Right atrium auricular region (tissue), 2 donors: ENCODE results near the gene CLIP2. TPM values are rescaled to one million over a fixed set of nuclear protein-coding genes. Genes with fewer than 3 reads are reported as not detected.
A peak's percentile ranks its signal among the peaks of the same experiment; 100 is the strongest.
"Not testable (repeated sequence)": the region's sequence is repeated elsewhere in the genome, so short reads cannot be mapped to it uniquely, and the experiment has no call there.

Experiments used
- DNase-seq: peaks from one replicate; pipeline ENCODE4 v3.0.0-alpha.2; 2019; ENCODE audit warnings: low spot score
- H3K27ac ChIP-seq, 2 donors: fragments of 200-600 bp; sonication (generic); 1 replicate in 1 of 2; 2 replicates in 1 of 2; pipeline ENCODE4 v1.5.1; 2016 to 2019
- H3K27me3 ChIP-seq, 2 donors: fragments of 200-600 bp; sonication (generic); one replicate each; pipeline versions ENCODE4 v1.5.1 to v1.6.0; 2017 to 2019
- H3K36me3 ChIP-seq: fragments of 200-600 bp; sonication (generic); one replicate; pipeline ENCODE4 v1.5.1; 2016
- H3K4me1 ChIP-seq, 2 donors: fragments of 200-600 bp; sonication (generic); one replicate each; pipeline versions ENCODE4 v1.5.1 to v1.6.0; 2017 to 2019
- H3K4me3 ChIP-seq, 2 donors: fragments of 200-600 bp; sonication (generic); 1 replicate in 1 of 2; 2 replicates in 1 of 2; pipeline ENCODE4 v1.5.1; 2017 to 2019; ENCODE audit warnings: mild to moderate bottlenecking in 1 of 2, moderate library complexity in 1 of 2
- H3K9me3 ChIP-seq, 2 donors: fragments of 200-600 bp; sonication (generic); one replicate each; pipeline ENCODE4 v1.5.1; 2019
- CTCF ChIP-seq, 2 donors: fragments of 200-600 bp; sonication (generic); IDR thresholded peaks; one replicate each; pipeline ENCODE4 v1.5.1; 2019; ENCODE audit warnings: antibody characterized with exemption in 2 of 2
- total RNA-seq, 2 donors: library from RNA; depleted of rRNA; stranded (reverse); fragments of >200 nt; gene quantifications; one replicate each; pipeline ENCODE4 v1.1.0, GENCODE V29; 2016

The CLIP2 gene
- total RNA-seq, 2 donors from 2014 or later = 9.5 to 12.1 TPM

GRCh38 chr7:74388880-74389415, 99.7 kb downstream of the CLIP2 start:
- Histone ChIP-seq H3K36me3 (peaks cover 19% of the 10 kb centered on the region), H3K4me1 (peaks cover 0 to 9% of the 10 kb centered on the region in 2 donors), H3K27ac (no peak overlapping the region), H3K9me3 (no peaks in the 10 kb centered on the region), H3K27me3 (no peaks in the 10 kb centered on the region), H3K4me3 (no peak overlapping the region)
- TF ChIP-seq CTCF (IDR thresholded peaks at IDR 0.05) = no peak
- no peak for DNase-seq

GRCh38 chr7:74393722-74394121, 104.5 kb downstream of the CLIP2 start:
- not testable (repeated sequence) for DNase-seq, H3K27me3 ChIP-seq, H3K4me3 ChIP-seq, H3K9me3 ChIP-seq
- H3K27ac ChIP-seq = peak overlapping the region in 1 of 2 donors; percentile 11
- H3K4me1 ChIP-seq = peaks cover 0 to 14% of the 10 kb centered on the region in 2 donors
- peak in 1 of 2 donors; percentile 60 for TF ChIP-seq CTCF (IDR thresholded peaks at IDR 0.05)
- H3K36me3 ChIP-seq = peaks cover 17% of the 10 kb centered on the region

GRCh38 chr7:74394601-74395000, 105.4 kb downstream of the CLIP2 start:
- TF ChIP-seq CTCF (IDR thresholded peaks at IDR 0.05) = peak in 1 of 2 donors; percentile 55
- peaks cover 12% of the 10 kb centered on the region for H3K36me3 ChIP-seq
- peaks cover 0 to 14% of the 10 kb centered on the region in 2 donors for H3K4me1 ChIP-seq
- not testable (repeated sequence) for H3K9me3 ChIP-seq, H3K27me3 ChIP-seq, H3K4me3 ChIP-seq, DNase-seq, H3K27ac ChIP-seq

GRCh38 chr7:74395745-74396311, 106.6 kb downstream of the CLIP2 start:
- peaks cover 0 to 14% of the 10 kb centered on the region in 2 donors for H3K4me1 ChIP-seq
- no peaks in the 10 kb centered on the region for H3K27me3 ChIP-seq
- TF ChIP-seq CTCF (IDR thresholded peaks at IDR 0.05) = no peak
- no peak overlapping the region for H3K4me3 ChIP-seq
- H3K36me3 ChIP-seq = peaks cover 12% of the 10 kb centered on the region
- no peaks in the 10 kb centered on the region for H3K9me3 ChIP-seq
- no peak for DNase-seq
- no peak overlapping the region for H3K27ac ChIP-seq

GRCh38 chr7:74396993-74397392, 107.8 kb downstream of the CLIP2 start:
- Histone ChIP-seq H3K36me3 (peaks cover 12% of the 10 kb centered on the region), H3K4me3 (no peak overlapping the region), H3K27me3 (no peaks in the 10 kb centered on the region), H3K27ac (no peak overlapping the region), H3K4me1 (peaks cover 0 to 14% of the 10 kb centered on the region in 2 donors), H3K9me3 (no peaks in the 10 kb centered on the region)
- no peak for TF ChIP-seq CTCF (IDR thresholded peaks at IDR 0.05)
- no peak for DNase-seq

GRCh38 chr7:74398426-74398825, 109.2 kb downstream of the CLIP2 start:
- Histone ChIP-seq H3K36me3 (peaks cover 12% of the 10 kb centered on the region), H3K9me3 (no peaks in the 10 kb centered on the region), H3K4me1 (peaks cover 0 to 10% of the 10 kb centered on the region in 2 donors), H3K4me3 (no peak overlapping the region), H3K27me3 (no peaks in the 10 kb centered on the region), H3K27ac (no peak overlapping the region)
- no peak for DNase-seq
- no peak for TF ChIP-seq CTCF (IDR thresholded peaks at IDR 0.05)
